ENCODE measurements around the gene ZNF423. TPM values are rescaled to one million over a fixed set of nuclear protein-coding genes. Genes with fewer than 3 reads are reported as not detected.

Gene ZNF423
- total and polyA plus RNA-seq, 10 donors: 0.36 to 7.0 (median 3.7) TPM

GRCh38 chr16:49767414-49767813 is 88.5 kb downstream of the ZNF423 start:
- no peak for DNase-seq
- 84 to 96% (median 90%) methylated on average over 5 of the region's 5 CpGs for WGBS, 5 donors
- H3K36me3 ChIP-seq: no peaks in the 10 kb centered on the region
- intact Hi-C loops (cut with DNase I; ENCODE audit: low total_unique reads): no loop called here
- no peak overlapping the region for H3K27ac ChIP-seq
- no peaks in the 10 kb centered on the region for H3K4me1 ChIP-seq
- TF ChIP-seq POLR2A (IDR thresholded peaks at IDR 0.05) (no peak), POLR2AphosphoS5 (IDR thresholded peaks at IDR 0.05) (no peak), CTCF (IDR thresholded peaks at IDR 0.05 in 8 of 11, conservative IDR thresholded peaks at IDR 0.05 in 3 of 11) (no peak)
- no peaks in the 10 kb centered on the region for H3K9me3 ChIP-seq
- no peak overlapping the region for H3K4me3 ChIP-seq
- no peaks in the 10 kb centered on the region for H3K27me3 ChIP-seq (replicated peaks in 1 of 7)

GRCh38 chr16:49766225-49766624 is 89.7 kb downstream of the ZNF423 start:
- no peaks in the 10 kb centered on the region for H3K4me1 ChIP-seq
- no peaks in the 10 kb centered on the region for H3K27me3 ChIP-seq (replicated peaks in 1 of 7)
- intact Hi-C loops (cut with DNase I; ENCODE audit: low total_unique reads): no loop called here
- no peak overlapping the region for H3K4me3 ChIP-seq
- peak overlapping the region in 1 of 8 donors; percentile 5 for H3K27ac ChIP-seq
- no peaks in the 10 kb centered on the region for H3K36me3 ChIP-seq
- WGBS, 5 donors: 57 to 81% (median 71%) methylated on average over 6 of the region's 6 CpGs
- DNase-seq: no peak
- no peak for TF ChIP-seq POLR2A (IDR thresholded peaks at IDR 0.05)
- TF ChIP-seq POLR2AphosphoS5 (IDR thresholded peaks at IDR 0.05): no peak
- TF ChIP-seq CTCF (IDR thresholded peaks at IDR 0.05 in 8 of 11, conservative IDR thresholded peaks at IDR 0.05 in 3 of 11): no peak
- no peaks in the 10 kb centered on the region for H3K9me3 ChIP-seq

GRCh38 chr16:49763826-49764225 is 92.1 kb downstream of the ZNF423 start:
- H3K36me3 ChIP-seq: no peaks in the 10 kb centered on the region
- TF ChIP-seq POLR2A (IDR thresholded peaks at IDR 0.05) (no peak), CTCF (IDR thresholded peaks at IDR 0.05 in 8 of 11, conservative IDR thresholded peaks at IDR 0.05 in 3 of 11) (no peak), POLR2AphosphoS5 (IDR thresholded peaks at IDR 0.05) (no peak)
- intact Hi-C loops (cut with DNase I; ENCODE audit: low total_unique reads): no loop called here
- H3K27ac ChIP-seq: no peak overlapping the region
- no peaks in the 10 kb centered on the region for H3K4me1 ChIP-seq
- H3K4me3 ChIP-seq: no peak overlapping the region
- WGBS, 5 donors: 67 to 84% (median 76%) methylated on average over 10 of the region's 10 CpGs
- H3K27me3 ChIP-seq (replicated peaks in 1 of 7): no peaks in the 10 kb centered on the region
- DNase-seq: no peak
- H3K9me3 ChIP-seq: no peaks in the 10 kb centered on the region

- no peaks in the 10 kb centered on the region for H3K36me3 ChIP-seq
- peaks cover 0 to under 1% (median 0%) of the 10 kb centered on the region in 6 donors for H3K4me1 ChIP-seq
- no peak for TF ChIP-seq CTCF (IDR thresholded peaks at IDR 0.05 in 8 of 11, conservative IDR thresholded peaks at IDR 0.05 in 3 of 11)
- no peak for TF ChIP-seq POLR2A (IDR thresholded peaks at IDR 0.05)
- TF ChIP-seq POLR2AphosphoS5 (IDR thresholded peaks at IDR 0.05): no peak
- no peaks in the 10 kb centered on the region for H3K9me3 ChIP-seq
- intact Hi-C loops (cut with DNase I; ENCODE audit: low total_unique reads): no loop called here
- no peak overlapping the region for H3K27ac ChIP-seq
- DNase-seq: no peak
- H3K27me3 ChIP-seq (replicated peaks in 1 of 7): peaks cover 0 to 10% (median 0%) of the 10 kb centered on the region in 7 donors
- H3K4me3 ChIP-seq: no peak overlapping the region
- 91 to 95% (median 92%) methylated on average over 7 of the region's 7 CpGs for WGBS, 5 donors
Measured at GRCh38 chr16:49760815-49761214, 95.1 kb downstream of the ZNF423 start.
